Endothelial cell of umbilical vein (primary cell): ENCODE data around the gene MOGAT1.

ENCODE experiments used
- CTCF ChIP-seq, 2 donors: IDR thresholded peaks; 1 replicate in 1 of 2; 2 replicates in 1 of 2; pipeline ENCODE4 v1.5.1; 2011; ENCODE audit warnings: low read length in 2 of 2, mild to moderate bottlenecking in 2 of 2, moderate library complexity in 2 of 2, control low read depth in 1 of 2, inconsistent platforms in 1 of 2, low read depth in 1 of 2; ENCODE audit not compliant: insufficient read depth in 1 of 2; ENCODE audit errors: extremely low read depth in 1 of 2
- EZH2 ChIP-seq: IDR thresholded peaks from 2 replicates; pipeline ENCODE4 v1.6.1; 2012; ENCODE audit warnings: borderline replicate concordance, low read depth, mild to moderate bottlenecking, moderate library complexity, low read length, inconsistent platforms; ENCODE audit not compliant: severe bottlenecking
- MYC ChIP-seq: IDR thresholded peaks from one replicate; pipeline ENCODE4 v1.6.1; 2011; ENCODE audit warnings: mild to moderate bottlenecking, low read depth, low read length
- POLR2A ChIP-seq: IDR thresholded peaks from 2 replicates; pipeline ENCODE4 v1.6.1; 2012; ENCODE audit warnings: low read depth, mild to moderate bottlenecking, control low read depth, low read length
- POLR2AphosphoS5 ChIP-seq: IDR thresholded peaks from 2 replicates; pipeline ENCODE4 v1.6.1; 2012; ENCODE audit warnings: low read depth, mild to moderate bottlenecking, control low read depth, low read length, moderate library complexity; ENCODE audit not compliant: insufficient read depth
- TF ChIP-seq, protein P1 (sequence below): IDR thresholded peaks from 2 replicates; pipeline ENCODE4 v1.6.1; 2011; ENCODE audit not compliant: insufficient read depth, insufficient read length

DNA sequence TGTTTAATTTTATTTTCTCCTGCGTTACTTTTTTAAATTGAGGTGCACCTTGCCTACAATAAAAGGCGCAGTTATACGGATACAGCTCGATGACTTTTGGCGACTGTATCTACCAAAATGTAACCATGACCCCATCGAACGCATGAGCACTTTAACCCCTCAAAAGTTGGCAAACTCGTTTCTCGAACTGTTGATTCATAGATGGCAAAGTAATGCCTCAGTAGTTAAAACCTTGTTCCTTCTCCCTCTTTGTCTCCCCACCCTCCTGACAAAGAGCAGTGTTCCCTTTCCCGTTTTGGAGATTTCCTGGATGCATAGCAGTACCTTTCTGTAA lies 577 bp downstream of the MOGAT1 start:
- no peak for TF ChIP-seq CTCF (IDR thresholded peaks at IDR 0.05; ENCODE audit: extremely low read depth in 1 of 2, insufficient read depth in 1 of 2, low read depth in 1 of 2, low read length in 2 of 2)
- no peak for TF ChIP-seq POLR2A
- no peak for TF ChIP-seq EZH2
- TF ChIP-seq POLR2AphosphoS5: no peak
- TF ChIP-seq, protein P1, sequence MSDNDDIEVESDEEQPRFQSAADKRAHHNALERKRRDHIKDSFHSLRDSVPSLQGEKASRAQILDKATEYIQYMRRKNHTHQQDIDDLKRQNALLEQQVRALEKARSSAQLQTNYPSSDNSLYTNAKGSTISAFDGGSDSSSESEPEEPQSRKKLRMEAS: no peak
- TF ChIP-seq MYC: no peak
